A549 treated with AZD9567 at 1 μM for 4 hours (cell line): ENCODE data around the gene P2RY4. TPM values are rescaled to one million over a fixed set of nuclear protein-coding genes. Genes with fewer than 3 reads are reported as not detected.

Experiments
- total RNA-seq: library from RNA; stranded (reverse); fragments of 200-300 nt; extraction: Qiagen RNA extraction; gene quantifications from 5 replicates; pipeline ENCODE4 v1.2.3, GENCODE V29; 2022; ENCODE audit not compliant: insufficient read depth

The P2RY4 gene
- total RNA-seq: 0.05 to 0.12 TPM in 2 of 5 replicates, not detected in the others

DNA sequence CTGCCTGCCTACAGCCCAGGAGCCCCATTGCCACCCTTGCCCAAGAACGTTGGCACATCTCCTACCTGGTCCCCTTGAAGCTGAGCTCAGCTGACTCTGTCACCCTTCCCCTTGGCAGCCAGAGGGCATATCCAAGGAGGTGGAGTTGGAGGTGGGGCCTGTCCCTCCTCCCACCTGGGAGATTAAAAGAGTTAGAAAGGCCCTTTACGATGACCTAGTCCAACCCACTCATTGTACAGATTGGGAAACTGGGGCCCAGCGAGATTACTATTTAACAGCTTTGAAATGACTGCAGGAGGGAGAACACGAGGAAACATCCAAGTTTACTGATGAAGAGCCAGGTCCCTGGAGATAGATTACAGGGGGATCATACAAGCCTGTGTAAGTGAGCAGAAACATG, at the start of gene P2RY4:
P2RY4 (minus strand) TSS at position 101 of the 400 bp plus-strand sequence. CDS start 580 bp downstream, outside the sequence.

DNA sequence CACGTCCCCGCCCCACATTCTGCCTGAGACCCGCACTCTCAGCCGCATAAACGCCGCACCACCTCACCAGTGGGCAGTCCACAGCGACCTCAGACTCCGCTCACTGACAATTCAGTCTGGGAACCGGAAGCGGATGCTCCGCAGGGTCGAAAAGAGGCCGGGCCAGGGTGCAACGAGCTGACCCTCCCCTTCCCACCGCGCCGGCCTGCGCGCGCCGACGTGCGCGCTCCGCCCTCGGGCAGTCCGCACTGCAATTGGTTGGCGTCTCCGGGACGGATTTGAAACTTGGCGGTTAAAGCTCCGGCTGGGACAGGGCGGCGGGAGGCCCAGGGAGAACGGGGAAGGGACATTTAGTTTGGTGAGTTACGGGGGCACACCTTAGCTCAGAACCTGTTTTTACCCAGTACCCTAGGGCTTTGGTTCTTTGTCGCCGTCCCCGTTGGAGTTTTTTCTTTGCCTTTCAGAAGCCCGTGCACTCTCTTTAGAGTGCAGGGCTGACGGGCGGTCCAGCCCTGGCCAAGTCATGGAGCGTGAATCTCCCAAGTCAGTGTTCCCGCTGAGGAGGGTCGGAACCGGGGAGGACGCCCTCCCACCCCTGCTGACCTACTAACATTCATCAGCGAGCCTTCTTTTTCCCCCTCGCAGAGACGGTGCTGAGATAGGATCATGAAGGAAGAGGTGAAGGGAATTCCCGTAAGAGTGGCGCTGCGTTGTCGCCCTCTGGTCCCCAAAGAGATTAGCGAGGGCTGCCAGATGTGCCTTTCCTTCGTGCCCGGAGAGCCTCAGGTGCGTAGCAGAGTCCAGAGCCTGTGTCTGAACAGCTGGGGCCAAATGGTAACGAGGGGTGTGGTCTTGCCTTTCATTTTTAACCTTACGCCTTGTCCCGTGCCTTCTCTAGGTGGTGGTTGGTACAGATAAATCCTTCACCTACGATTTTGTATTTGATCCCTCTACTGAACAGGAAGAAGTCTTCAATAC, 30.1 kb upstream of the P2RY4 start, which contains the start of the genes KIF4A and PDZD11:
KIF4A (plus strand) TSS at position 312 of the 978 bp plus-strand sequence; CDS start at position 667, 355 bp downstream.
PDZD11 (minus strand) TSS at position 135 of the 978 bp plus-strand sequence. CDS start 586 bp downstream, outside the sequence.

DNA sequence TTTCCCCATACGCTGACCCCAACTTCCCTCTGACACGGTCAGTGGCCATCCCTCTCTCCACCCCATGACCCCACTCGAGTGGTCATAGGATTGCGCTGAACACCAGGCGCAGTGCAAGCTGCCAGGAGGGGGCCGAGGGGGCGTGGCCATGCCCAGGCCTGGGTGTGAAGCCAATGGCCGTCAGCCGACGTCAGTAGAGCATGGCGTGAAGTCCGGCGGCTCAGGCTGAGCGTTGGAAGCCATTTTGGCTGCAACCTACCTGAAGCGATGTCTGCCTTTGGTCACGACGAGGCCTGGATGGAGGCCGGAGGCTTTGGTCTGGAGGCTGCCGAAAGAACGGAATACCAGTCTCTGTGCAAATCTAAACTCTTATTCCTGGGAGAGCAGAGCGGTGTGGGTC, 21.9 kb upstream of the P2RY4 start, which contains the start of gene RAB41:
RAB41 (plus strand) TSS at position 222 of the 400 bp plus-strand sequence; CDS start at position 268, 46 bp downstream.

DNA sequence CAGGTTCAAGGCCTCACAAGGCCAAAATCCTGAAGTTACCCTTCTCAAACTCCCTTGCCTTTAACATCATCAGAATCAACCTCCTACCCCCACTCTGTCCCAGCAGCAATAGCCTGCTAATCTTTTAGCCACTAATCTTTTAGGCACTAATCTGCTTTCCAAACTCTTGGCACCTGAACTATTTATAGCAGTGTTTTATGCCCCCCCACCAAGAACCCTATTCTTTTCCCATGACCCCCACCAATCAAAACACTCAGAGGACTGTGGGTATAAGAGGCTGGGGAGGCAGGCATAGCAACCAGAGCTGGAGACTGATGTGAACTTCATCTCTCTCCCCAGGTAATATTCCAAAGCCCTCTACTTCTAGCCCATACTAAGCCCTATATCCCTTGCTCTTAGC, 8.0 kb upstream of the P2RY4 start, which contains the start of gene ARR3:
ARR3 (plus strand) TSS at position 301 of the 400 bp plus-strand sequence. CDS start 1,052 bp downstream, outside the sequence.

DNA sequence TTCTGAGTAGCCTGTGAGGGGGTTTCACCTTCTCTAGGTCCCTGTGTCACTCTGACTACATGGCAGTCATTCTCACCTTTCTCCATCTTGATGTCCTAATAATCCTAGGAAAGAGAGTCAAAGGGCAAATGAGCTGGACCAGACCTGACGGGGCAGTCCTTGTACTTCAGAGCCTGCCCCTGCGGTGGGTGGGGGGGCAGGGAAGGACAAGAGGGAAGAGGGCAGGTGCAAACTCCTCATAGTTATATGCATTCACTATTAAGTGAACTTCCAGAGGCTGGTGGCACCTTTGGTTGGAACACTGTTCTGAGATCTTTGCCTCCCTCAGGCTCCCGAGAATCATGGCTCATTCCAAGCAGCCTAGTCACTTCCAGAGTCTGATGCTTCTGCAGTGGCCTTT, 25.6 kb downstream of the P2RY4 start, which contains the start of gene AWAT1:
AWAT1 (plus strand) TSS at position 301 of the 400 bp plus-strand sequence; CDS start at position 342, 41 bp downstream.

Other genes starting within 250 kb of the P2RY4 start
- not detected in 5 replicates for gene AWAT2, start 210.3 kb downstream of the P2RY4 start, total RNA-seq
- gene OTUD6A, start 197.7 kb downstream of the P2RY4 start, total RNA-seq: not detected in 5 replicates
- 59.9 to 68.4 TPM (median 65.9 TPM) in 5 replicates for gene IGBP1, start 126.8 kb downstream of the P2RY4 start, total RNA-seq
- not detected in 5 replicates for gene DGAT2L6, start 82.7 kb downstream of the P2RY4 start, total RNA-seq
- gene AWAT1, start 25.5 kb downstream of the P2RY4 start, total RNA-seq: not detected in 5 replicates
- gene ARR3, start 8.1 kb upstream of the P2RY4 start, total RNA-seq: not detected in 5 replicates
- gene RAB41, start 22.0 kb upstream of the P2RY4 start, total RNA-seq: not detected in 5 replicates
- gene PDZD11, start 29.7 kb upstream of the P2RY4 start, total RNA-seq: 87.0 to 117 TPM (median 90.7 TPM) in 5 replicates
- gene KIF4A, start 29.9 kb upstream of the P2RY4 start, total RNA-seq: 25.0 to 31.1 TPM (median 27.3 TPM) in 5 replicates
- 0.06 to 0.09 TPM (median 0.08 TPM) in 3 of 5 replicates, not detected in the others for gene GDPD2, start 163.1 kb upstream of the P2RY4 start, total RNA-seq
- gene DLG3, start 184.6 kb upstream of the P2RY4 start, total RNA-seq: 2.4 to 7.6 TPM (median 4.8 TPM) in 5 replicates